Gastroesophageal sphincter (tissue), 4 donors: Measurements from ENCODE around the gene MFAP2. TPM values are rescaled to one million over a fixed set of nuclear protein-coding genes. Genes with fewer than 3 reads are reported as not detected.

Experiments used
- ATAC-seq: fragments of 150-250 bp; one replicate; pipeline ENCODE4 v1.9.1; 2016; ENCODE audit warnings: mild to moderate bottlenecking, moderate library complexity
- H3K27ac ChIP-seq, 4 donors: fragments of 200-600 bp; sonication (generic) in 3 of 4; 1 replicate in 3 of 4; 2 replicates in 1 of 4; pipeline ENCODE4 v1.5.1; 2016 to 2019
- H3K27me3 ChIP-seq: fragments of 200-600 bp; sonication (generic); one replicate; pipeline ENCODE4 v1.5.1; 2019
- H3K36me3 ChIP-seq, 2 donors: fragments of 200-600 bp; sonication (generic); one replicate each; pipeline ENCODE4 v1.5.1; 2019; ENCODE audit warnings: control low read depth in 1 of 2
- H3K4me1 ChIP-seq, 3 donors: fragments of 200-600 bp; sonication (generic); 1 replicate in 2 of 3; 2 replicates in 1 of 3; pipeline ENCODE4 v1.5.1; 2016 to 2019; ENCODE audit warnings: control low read depth in 2 of 3
- H3K4me3 ChIP-seq, 2 donors: fragments of 200-600 bp; sonication (generic); one replicate each; pipeline ENCODE4 v1.5.1; 2019; ENCODE audit warnings: mild to moderate bottlenecking in 1 of 2, moderate library complexity in 1 of 2
- H3K9me3 ChIP-seq, 3 donors: fragments of 200-600 bp; sonication (generic); one replicate each; pipeline ENCODE4 v1.5.1; 2017 to 2019; ENCODE audit warnings: control low read depth in 2 of 3
- EP300 ChIP-seq: sonication (generic); formaldehyde crosslinking; IDR thresholded peaks from one replicate; pipeline ENCODE4 v1.6.1; 2017; ENCODE audit warnings: antibody characterized with exemption, mild to moderate bottlenecking
- POLR2A ChIP-seq, 2 donors: fragments of 450-650 bp; IDR thresholded peaks; one replicate each; pipeline ENCODE4 v1.6.1; 2017; ENCODE audit warnings: antibody characterized with exemption in 2 of 2, mild to moderate bottlenecking in 2 of 2, moderate library complexity in 1 of 2
- POLR2AphosphoS5 ChIP-seq: sonication (generic); formaldehyde crosslinking; IDR thresholded peaks from one replicate; pipeline ENCODE4 v1.6.1; 2017; ENCODE audit warnings: antibody characterized with exemption
- WGBS, 2 donors: methylation state at CpG; one replicate each; pipeline ENCODE4 v1.1.5; 2018; ENCODE audit warnings: low coverage in 1 of 2; 5-methylcytosine and 5-hydroxymethylcytosine counted together
- total RNA-seq, 4 donors: library from RNA; depleted of rRNA; stranded (reverse); fragments of >200 nt; gene quantifications; one replicate each; pipeline ENCODE4 v1.1.0, GENCODE V29; 2016
- TF ChIP-seq, protein P1 (sequence below), 4 experiments: fragments of 200-600 bp in 2 of 4; fragments of 450-650 bp in 2 of 4; sonication (generic) in 1 of 4; IDR thresholded peaks; one replicate each; pipeline ENCODE4 v1.5.1; 2017 to 2019; ENCODE audit warnings: antibody characterized with exemption in 4 of 4, mild to moderate bottlenecking in 2 of 4, moderate library complexity in 2 of 4

The MFAP2 gene
- total RNA-seq, 4 donors from 2014 or later = 4.2 to 12.1 (median 7.2) TPM

DNA sequence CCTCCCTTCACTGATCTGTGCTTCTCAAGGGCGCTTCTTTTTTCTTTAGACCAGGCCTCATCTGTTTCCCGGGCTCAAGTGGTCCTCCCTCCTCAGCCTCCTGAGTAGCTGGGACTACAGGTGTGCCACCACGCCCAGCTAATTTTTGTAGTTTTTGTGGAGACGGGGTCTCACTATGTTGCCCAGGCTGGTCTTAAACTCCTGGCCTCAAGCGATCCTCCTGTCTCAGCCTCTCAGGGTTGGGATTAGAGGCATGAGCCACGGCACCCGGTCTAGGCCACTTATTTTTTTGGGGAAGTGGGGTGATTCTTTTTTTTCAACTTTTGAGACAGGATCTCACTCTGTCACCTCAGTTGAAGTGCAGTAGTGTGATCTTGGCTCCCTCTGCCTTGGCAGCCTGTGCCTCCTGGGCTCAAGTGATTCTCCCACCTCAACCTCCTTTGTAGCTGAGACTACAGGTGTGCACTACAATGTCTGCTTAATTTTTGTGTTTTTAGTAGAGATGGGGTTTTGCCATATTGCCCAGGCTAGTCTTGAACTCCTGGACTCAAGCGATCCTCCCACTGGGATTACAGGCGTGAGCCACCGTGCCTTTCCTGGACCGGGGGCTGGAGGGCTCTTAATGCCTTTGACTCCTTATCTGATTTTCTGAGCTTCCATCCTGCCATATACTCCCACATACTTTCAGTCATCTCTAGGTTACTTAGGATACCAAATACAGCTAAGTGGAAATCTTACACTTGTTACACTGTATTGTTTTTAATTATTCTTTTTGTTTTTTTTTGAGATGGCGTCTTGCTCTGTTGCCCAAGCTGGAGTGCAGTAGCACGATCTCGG lies 18.9 kb downstream of the MFAP2 start:
- Histone ChIP-seq H3K4me1 (peaks cover 0 to 32% (median 4%) of the 10 kb centered on the region in 3 donors), H3K27ac (peak overlapping the region in 3 of 4 donors; percentile 57 to 70 (median 64)), H3K9me3 (no peaks in the 10 kb centered on the region), H3K27me3 (no peaks in the 10 kb centered on the region), H3K36me3 (peaks cover 0 to 45% of the 10 kb centered on the region in 2 donors), H3K4me3 (peak overlapping the region in 1 of 2 donors; percentile 56)
- ATAC-seq = no peak
- TF ChIP-seq POLR2AphosphoS5 (no peak), EP300 (no peak)
- 89 to 91% methylated on average over 11 of the region's 14 CpGs for WGBS, 2 donors

DNA sequence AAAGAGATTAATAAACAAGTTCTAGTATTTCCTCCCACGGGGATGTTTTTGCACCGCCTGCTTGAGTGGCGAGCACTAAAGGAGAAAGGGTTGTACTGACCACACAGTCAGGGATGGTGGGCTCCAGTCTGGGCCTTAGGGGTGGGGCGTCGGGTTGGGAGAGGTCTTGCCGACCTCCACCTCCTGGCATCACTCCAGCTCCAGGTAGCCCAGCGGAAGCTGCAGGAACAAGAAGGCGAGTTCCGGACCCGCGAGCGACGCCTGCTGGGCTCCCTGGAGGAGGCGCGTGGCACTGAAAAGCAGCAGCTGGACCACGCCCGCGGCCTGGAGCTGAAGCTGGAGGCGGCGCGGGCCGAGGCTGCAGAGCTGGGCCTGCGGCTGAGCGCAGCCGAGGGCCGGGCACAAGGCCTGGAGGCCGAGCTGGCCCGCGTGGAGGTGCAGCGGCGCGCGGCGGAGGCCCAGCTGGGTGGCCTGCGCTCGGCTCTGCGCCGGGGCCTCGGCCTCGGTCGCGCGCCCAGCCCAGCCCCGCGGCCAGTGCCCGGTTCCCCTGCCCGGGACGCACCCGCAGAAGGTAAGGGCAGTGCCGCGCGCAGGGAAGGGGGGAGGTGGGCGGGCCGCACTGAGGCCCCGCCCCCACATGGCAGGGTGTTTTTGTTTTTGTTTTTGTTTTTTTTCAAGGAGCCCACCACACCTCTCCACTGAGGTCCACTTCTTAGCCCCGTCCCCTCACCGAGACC lies 19.7 kb downstream of the MFAP2 start:
- WGBS, 2 donors = 6 to 30% methylated on average over 3 to 31 of the region's 57 CpGs
- peak overlapping the region; percentile 1 to 56 for H3K4me3 ChIP-seq
- H3K4me1 ChIP-seq = peaks cover 0 to 30% (median 4%) of the 10 kb centered on the region in 3 donors
- TF ChIP-seq, protein P1, sequence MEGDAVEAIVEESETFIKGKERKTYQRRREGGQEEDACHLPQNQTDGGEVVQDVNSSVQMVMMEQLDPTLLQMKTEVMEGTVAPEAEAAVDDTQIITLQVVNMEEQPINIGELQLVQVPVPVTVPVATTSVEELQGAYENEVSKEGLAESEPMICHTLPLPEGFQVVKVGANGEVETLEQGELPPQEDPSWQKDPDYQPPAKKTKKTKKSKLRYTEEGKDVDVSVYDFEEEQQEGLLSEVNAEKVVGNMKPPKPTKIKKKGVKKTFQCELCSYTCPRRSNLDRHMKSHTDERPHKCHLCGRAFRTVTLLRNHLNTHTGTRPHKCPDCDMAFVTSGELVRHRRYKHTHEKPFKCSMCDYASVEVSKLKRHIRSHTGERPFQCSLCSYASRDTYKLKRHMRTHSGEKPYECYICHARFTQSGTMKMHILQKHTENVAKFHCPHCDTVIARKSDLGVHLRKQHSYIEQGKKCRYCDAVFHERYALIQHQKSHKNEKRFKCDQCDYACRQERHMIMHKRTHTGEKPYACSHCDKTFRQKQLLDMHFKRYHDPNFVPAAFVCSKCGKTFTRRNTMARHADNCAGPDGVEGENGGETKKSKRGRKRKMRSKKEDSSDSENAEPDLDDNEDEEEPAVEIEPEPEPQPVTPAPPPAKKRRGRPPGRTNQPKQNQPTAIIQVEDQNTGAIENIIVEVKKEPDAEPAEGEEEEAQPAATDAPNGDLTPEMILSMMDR (IDR thresholded peaks at IDR 0.05) = peak in 3 of 4 experiments; percentile 77 to 80 (median 78)
- TF ChIP-seq EP300 = no peak
- TF ChIP-seq POLR2A (IDR thresholded peaks at IDR 0.05) = peak in 1 of 2 donors; percentile 19
- TF ChIP-seq POLR2AphosphoS5 = peak; percentile 20
- ATAC-seq = peak; percentile 90
- H3K27ac ChIP-seq = peak overlapping the region in 3 of 4 donors; percentile 57 to 70 (median 64)
- no peaks in the 10 kb centered on the region for H3K9me3 ChIP-seq
- no peaks in the 10 kb centered on the region for H3K27me3 ChIP-seq
- H3K36me3 ChIP-seq = peaks cover 0 to 45% of the 10 kb centered on the region in 2 donors

DNA sequence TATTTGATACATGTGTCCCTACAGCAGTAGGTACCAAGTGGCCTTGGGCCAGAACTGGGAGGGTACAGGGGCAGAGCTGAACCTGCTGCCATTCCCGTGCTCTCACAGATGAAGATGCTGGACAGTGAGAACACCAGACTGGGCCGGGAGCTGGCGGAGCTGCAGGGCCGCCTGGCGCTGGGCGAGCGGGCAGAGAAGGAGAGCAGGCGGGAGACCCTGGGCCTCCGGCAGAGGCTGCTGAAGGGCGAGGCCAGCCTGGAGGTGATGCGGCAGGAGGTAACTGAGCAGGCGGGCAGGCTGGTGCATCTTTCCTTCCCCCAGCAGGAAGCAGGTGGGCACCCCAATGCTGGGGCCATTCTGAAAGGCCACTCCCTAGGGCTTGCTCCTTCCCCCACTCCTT lies 21.9 kb downstream of the MFAP2 start:
- peaks cover 0 to 53% of the 10 kb centered on the region in 2 donors for H3K36me3 ChIP-seq
- no peak for TF ChIP-seq POLR2AphosphoS5
- TF ChIP-seq, protein P1 (IDR thresholded peaks at IDR 0.05) = no peak
- no peak for TF ChIP-seq POLR2A (IDR thresholded peaks at IDR 0.05)
- TF ChIP-seq EP300 = no peak
- no CpG with 5 or more reads among the region's 12 CpGs for WGBS, 2 donors
- H3K27ac ChIP-seq = no peak overlapping the region
- no peaks in the 10 kb centered on the region for H3K27me3 ChIP-seq
- H3K4me1 ChIP-seq = peaks cover 0 to 26% (median 4%) of the 10 kb centered on the region in 3 donors
- no peak overlapping the region for H3K4me3 ChIP-seq
- H3K9me3 ChIP-seq = no peaks in the 10 kb centered on the region
- no peak for ATAC-seq

DNA sequence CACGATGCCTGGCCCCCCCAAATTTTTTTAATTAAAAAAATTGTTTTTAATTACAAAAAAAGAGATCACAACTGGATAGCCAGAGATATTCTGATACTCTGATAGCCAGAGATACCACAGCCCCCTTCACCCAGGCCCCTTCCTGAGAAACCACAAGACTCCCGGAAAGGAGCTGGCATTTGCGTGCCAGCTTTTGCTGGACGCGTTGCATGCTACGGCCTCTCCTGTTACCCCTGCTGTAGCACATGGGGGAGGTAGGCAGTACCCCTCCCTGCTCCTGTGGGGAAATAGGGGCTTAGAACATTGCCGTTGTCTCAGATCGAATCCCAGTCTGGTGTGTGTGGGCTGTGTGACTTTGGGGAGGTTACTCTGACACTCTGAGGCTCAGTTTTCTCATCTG lies 22.7 kb downstream of the MFAP2 start:
- Histone ChIP-seq H3K27me3 (no peaks in the 10 kb centered on the region), H3K4me1 (peaks cover 0 to 23% (median 4%) of the 10 kb centered on the region in 3 donors), H3K27ac (no peak overlapping the region), H3K4me3 (no peak overlapping the region), H3K9me3 (no peaks in the 10 kb centered on the region), H3K36me3 (peaks cover 0 to 57% of the 10 kb centered on the region in 2 donors)
- TF ChIP-seq EP300 (no peak), POLR2AphosphoS5 (no peak), POLR2A (IDR thresholded peaks at IDR 0.05) (no peak)
- TF ChIP-seq, protein P1 (IDR thresholded peaks at IDR 0.05) = no peak
- 83 to 86% methylated on average over 1 to 8 of the region's 8 CpGs for WGBS, 2 donors
- ATAC-seq = no peak

DNA sequence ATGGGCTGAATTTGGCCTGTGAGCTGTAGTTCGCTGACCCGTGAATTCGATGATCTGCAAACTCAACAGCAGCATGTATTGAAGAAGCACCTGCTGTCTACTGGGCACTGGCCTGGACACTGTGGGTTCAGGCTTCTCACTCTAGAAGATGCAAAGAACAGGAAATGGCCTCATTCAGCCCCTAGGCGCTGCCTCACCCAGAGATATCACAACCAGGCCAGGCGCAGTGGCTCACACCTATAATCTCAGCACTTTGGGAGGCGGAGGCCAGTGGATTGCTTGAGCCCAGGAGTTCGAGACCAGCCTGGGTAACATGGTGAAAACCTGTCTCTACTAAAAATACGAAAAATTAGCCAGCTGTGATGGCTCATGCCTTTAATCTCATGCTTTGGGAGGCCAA lies 23.6 kb downstream of the MFAP2 start:
- TF ChIP-seq EP300 = no peak
- TF ChIP-seq POLR2A (IDR thresholded peaks at IDR 0.05) = no peak
- TF ChIP-seq, protein P1 (IDR thresholded peaks at IDR 0.05) = no peak
- TF ChIP-seq POLR2AphosphoS5 = no peak
- Histone ChIP-seq H3K27me3 (no peaks in the 10 kb centered on the region), H3K27ac (no peak overlapping the region), H3K9me3 (no peaks in the 10 kb centered on the region), H3K36me3 (peaks cover 0 to 57% of the 10 kb centered on the region in 2 donors), H3K4me1 (peaks cover 0 to 24% (median 4%) of the 10 kb centered on the region in 3 donors), H3K4me3 (no peak overlapping the region)
- no peak for ATAC-seq
- 78 to 82% methylated on average over 4 to 5 of the region's 8 CpGs for WGBS, 2 donors
